DLD1 (cell line): ENCODE data around the gene POLR1G.
"Not testable (repeated sequence)": the region's sequence is repeated elsewhere in the genome, so short reads cannot be mapped to it uniquely, and the experiment has no call there.

Experiments
- in situ Hi-C: cut with HindIII; loops from 2 replicates; pipeline ENCODE4 v1.10.0; 2017; ENCODE audit warnings: low sequenced_read_pairs

The POLR1G gene

GRCh38 chr19:45395821-45396617 lies 10.4 kb upstream of the POLR1G start:
- in situ Hi-C loops = no loop called here

- in situ Hi-C loops = no loop called here
Measured at GRCh38 chr19:45400192-45400591, 6.3 kb upstream of the POLR1G start.

- in situ Hi-C loops = no loop called here
Measured at GRCh38 chr19:45401815-45402214, 4.6 kb upstream of the POLR1G start.

GRCh38 chr19:45402298-45403061 lies 4.0 kb upstream of the POLR1G start:
- in situ Hi-C loops = no loop called here

- in situ Hi-C loops = no loop called here
Measured at GRCh38 chr19:45403272-45403671, 3.2 kb upstream of the POLR1G start.

- in situ Hi-C loops = no loop called here
Measured at GRCh38 chr19:45403781-45404556, 2.5 kb upstream of the POLR1G start.

- in situ Hi-C loops = no loop called here
Measured at GRCh38 chr19:45404557-45405434, 1.6 kb upstream of the POLR1G start, which contains the start of gene PPP1R13L. TSS of gene PPP1R13L (minus strand) at chr19:45405069. CDS start at chr19:45398318, 6,751 bp downstream.

- in situ Hi-C loops = no loop called here
Measured at GRCh38 chr19:45405435-45406225, 814 bp upstream of the POLR1G start.

- in situ Hi-C loops = no loop called here
Measured at GRCh38 chr19:45407091-45407375, 589 bp downstream of the POLR1G start.

GRCh38 chr19:45407585-45407984 lies 1.1 kb downstream of the POLR1G start:
- in situ Hi-C loops = not testable (repeated sequence)

- in situ Hi-C loops = no loop called here
Measured at GRCh38 chr19:45408121-45408520, 1.7 kb downstream of the POLR1G start.

- in situ Hi-C loops = no loop called here
Measured at GRCh38 chr19:45408830-45409556, 2.5 kb downstream of the POLR1G start.

- in situ Hi-C loops = no loop called here
Measured at GRCh38 chr19:45409557-45409920, 3.1 kb downstream of the POLR1G start.

- in situ Hi-C loops = not testable (repeated sequence)
Measured at GRCh38 chr19:45410330-45410729, 3.9 kb downstream of the POLR1G start.

GRCh38 chr19:45413497-45413896 lies 7.1 kb downstream of the POLR1G start:
- in situ Hi-C loops = no loop called here

GRCh38 chr19:45414468-45414867 lies 8.0 kb downstream of the POLR1G start:
- in situ Hi-C loops = no loop called here

GRCh38 chr19:45417151-45417550 lies 10.7 kb downstream of the POLR1G start:
- in situ Hi-C loops = no loop called here

GRCh38 chr19:45418802-45419201 lies 12.4 kb downstream of the POLR1G start:
- in situ Hi-C loops = no loop called here

GRCh38 chr19:45419396-45419795 lies 13.0 kb downstream of the POLR1G start:
- in situ Hi-C loops = no loop called here
